Dedifferentiated amniotic fluid mesenchymal stem cell (primary cell): Measurements from ENCODE around the gene ECEL1.
"Not testable (repeated sequence)": the region's sequence is repeated elsewhere in the genome, so short reads cannot be mapped to it uniquely, and the experiment has no call there.

Experiments used
- DNase-seq: peaks from one replicate; pipeline ENCODE4 v3.0.0-alpha.2; 2016; ENCODE audit errors: extremely low spot score

The ECEL1 gene

DNA sequence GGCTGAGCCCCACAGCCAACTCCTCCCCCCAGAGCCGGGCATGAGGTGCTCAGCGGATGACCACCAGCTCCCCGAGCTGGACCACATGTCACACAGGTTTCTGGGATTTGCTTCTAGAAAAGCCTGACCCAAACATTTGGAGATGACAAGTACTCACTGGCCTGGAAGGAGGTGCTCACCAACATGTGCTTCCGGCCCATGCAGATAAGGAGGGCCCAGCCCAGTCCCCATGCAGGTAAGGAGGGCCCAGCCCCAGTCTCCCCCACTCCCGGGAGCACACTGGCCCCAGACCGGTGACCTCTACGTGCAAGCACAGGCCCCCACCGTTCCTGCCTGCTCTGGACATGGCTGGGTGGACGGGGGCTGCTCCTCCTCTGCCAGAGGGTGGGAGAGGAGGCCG is 45.7 kb downstream of the ECEL1 start:
- DNase-seq, result not testable (repeated sequence)

DNA sequence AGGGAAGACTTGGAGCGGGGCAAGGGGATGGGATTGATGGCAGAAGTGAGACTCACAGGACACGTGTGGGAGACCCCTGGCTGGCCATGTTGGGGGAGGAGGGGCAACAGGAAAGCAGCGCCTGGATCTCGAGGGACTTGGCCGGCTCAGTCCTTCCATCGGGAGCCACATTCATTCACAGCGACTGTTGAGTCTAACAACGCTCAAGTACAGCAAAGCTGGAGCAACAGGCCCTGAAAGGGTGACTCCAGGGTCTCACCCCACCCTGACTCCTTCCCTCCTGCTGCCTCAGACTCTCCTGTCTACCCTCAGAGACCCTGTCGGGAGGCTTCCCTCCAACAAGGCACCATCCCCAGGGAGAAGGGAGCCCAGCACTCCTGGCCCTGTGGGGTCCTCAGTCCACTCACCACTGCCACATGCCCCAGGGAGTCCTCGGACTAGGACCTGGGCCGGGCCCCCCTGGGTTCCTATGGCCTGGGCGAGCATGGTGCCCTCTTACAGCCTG is 46.4 kb downstream of the ECEL1 start:
- no peak for DNase-seq

DNA sequence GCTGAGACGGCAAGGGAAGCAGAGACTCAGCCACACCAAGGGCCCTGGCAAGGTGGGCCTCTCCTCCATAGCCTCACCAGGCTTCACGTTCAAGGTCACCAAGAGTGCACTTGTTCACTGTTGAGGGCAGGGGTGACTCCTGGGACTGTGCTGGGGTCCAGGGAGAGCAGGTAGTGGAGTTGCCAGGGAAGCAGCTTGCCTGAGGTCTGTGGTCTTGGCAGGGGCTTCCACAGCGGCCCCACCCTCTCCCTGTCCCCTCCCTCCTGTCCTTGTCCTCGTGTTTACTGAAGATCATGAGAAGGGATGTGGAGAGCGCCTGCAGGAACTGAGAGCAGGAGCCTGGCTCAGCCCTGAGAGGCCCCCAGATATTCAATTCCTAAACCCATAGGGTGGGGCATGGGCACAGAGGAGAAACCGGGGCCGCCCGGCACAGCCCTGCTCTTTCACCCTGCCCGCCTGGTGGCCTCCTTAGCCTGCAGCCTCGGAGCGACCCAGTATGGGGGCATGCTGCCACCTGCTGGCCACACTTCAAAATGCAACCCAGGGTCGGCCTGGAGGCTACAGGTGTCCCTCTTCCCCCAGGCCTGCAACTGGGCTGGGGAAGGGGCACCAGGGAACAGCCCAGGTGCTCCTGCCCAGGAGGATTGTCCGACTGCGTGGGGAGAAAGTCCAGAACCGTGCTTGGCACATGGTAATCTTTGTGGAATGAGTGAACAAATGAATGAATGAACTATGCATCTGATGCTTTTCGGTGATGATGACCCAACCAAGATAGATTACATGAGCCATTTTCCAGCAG is 47.2 kb downstream of the ECEL1 start:
- peak; percentile 37 for DNase-seq

- DNase-seq, result no peak
These were observed 47.9 kb downstream of the ECEL1 start for GRCh38 chr2:232439758-232440135.

DNA sequence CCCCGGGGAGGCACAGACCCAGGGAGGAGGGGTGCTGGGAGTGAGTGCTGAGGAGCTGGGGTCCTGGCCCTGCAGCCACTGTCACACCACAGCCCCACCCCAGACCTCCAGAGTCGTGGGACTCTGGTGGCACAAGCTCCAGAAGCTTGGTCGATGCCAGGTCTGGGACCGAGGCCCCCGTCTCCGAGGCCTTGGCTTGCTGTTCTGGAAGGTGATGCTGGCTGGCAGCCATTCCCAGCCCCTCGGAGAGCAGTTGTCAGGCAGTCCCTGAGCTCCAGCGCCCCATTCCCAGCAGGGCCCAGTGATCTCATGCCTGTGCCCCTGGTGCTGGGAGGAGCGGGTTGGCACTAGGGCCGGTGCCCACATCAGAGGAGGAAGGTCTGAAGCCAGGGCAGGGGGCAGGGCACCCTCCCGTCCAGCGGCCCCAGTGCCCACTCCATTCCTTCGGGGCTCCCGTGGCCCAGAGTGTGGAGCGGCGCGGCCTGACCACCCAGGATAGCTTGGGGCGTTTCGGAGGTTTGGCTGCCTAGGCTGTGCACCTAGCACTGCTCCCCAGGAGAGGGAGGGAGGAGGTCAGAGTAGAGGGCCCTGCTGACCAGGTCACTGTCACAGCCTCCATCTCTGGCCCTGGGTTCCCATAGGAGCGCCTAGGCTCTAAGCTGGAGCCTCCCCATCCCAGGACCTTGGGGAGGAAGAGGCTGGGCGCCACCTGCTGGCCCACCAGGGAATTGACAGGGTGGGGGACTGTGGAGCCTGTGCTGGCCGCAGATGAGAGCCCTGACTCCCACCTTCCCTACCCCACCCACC is 48.5 kb downstream of the ECEL1 start:
- DNase-seq, result no peak

GRCh38 chr2:232438091-232438490 is 49.5 kb downstream of the ECEL1 start:
- DNase-seq, result no peak

- no peak for DNase-seq
These were observed 50.5 kb downstream of the ECEL1 start for GRCh38 chr2:232437195-232437571.

GRCh38 chr2:232436381-232437194 is 51.0 kb downstream of the ECEL1 start:
- DNase-seq, result no peak

DNA sequence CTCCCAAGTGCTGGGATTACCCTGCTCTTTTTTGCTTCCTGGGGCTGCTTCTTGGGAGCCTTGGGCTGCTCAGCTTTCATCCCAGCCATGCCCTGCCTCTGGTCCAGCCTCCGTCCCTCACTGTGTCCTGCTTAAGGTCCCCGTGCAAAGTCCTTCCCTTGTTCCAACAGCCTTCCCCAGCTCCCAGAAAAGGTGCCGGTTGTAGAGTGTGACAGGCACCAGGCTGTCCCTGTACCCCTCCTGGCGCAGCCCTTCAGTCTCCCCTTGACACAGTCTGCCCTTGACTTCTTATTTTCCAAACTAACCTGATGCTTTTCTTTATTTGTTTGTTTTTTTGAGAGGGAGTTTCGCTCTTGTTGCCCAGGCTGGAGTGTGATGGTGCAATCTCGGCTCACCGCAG is 51.8 kb downstream of the ECEL1 start:
- no peak for DNase-seq

GRCh38 chr2:232435375-232435648 is 52.3 kb downstream of the ECEL1 start:
- no peak for DNase-seq

DNA sequence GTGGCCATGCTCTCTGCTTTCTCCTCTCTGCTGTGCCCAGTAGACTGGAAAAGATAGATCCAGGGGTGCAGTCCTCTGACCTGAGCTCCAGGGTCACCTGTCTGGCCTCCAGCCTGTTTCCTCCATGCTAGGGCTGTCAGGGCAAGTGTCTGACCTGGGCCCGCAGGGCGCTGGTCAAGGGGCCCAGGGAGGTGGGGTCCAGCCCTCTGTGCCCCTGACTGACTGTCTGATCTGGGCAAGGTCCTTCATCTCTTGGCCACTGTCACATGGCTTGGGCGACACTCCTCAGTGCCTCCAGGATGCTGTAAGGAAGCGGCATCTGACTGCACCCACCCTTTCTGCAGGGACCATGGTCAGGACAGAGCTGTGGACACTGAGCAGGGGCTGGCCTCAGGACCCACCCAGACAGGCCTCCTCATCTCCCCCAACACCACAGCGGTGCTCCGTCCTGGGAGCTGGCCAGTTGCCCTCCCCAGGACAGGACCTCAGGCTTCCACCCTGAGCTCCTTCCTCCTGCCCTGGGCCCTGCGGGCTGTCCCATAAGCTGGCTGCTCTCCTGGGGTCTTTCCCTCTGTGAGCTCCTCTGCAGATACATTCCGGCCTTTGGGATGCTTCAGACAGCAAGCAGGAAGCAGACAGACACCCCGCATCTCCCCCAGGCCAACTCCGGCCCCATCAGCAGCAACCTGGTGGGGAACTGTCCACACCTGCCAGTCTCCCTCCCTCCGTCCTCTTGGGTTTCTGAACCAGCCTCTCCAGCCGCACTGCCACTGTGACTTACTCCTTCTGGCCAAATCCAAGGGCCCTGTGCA is 52.9 kb downstream of the ECEL1 start:
- DNase-seq, result no peak

- DNase-seq, result no peak
These were observed 53.5 kb downstream of the ECEL1 start for GRCh38 chr2:232434091-232434490.

GRCh38 chr2:232433622-232434021 is 54.0 kb downstream of the ECEL1 start:
- DNase-seq, result not testable (repeated sequence)

DNA sequence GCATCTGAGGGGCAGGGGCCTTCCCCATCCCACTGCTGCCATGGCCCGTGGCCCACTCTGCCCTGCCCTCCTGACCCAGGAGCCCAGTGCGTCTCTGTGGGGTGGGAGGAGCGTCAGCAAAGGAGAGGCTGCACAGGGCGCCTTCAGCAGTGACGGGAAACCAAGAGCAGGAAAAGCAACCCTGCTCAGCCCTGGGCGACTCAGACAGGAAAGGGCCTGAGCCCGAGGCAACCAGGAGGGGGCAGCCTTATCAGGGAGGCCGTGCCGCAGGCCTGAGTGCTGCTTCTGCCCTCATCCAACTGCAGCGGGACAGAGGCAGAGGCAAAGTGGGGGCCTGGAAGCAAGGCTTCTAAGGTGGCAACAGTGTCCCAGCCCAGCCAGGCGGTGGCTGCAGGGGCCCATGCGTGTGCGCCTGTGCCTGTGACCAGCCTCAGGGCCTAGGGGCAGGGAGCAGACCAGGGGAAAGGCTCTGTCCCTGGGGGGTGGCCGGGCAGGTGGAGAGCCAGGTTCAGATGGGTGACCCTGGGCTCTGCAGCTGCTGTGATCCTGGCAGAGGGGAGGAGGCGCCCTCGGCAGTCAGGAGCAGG is 54.9 kb downstream of the ECEL1 start:
- no peak for DNase-seq

- no peak for DNase-seq
These were observed 55.7 kb downstream of the ECEL1 start for GRCh38 chr2:232431705-232432590.
